Stomach smooth muscle (tissue), 2 donors: Measurements from ENCODE around the gene PRCP.
"Not testable (repeated sequence)": the region's sequence is repeated elsewhere in the genome, so short reads cannot be mapped to it uniquely, and the experiment has no call there.

ENCODE experiments used
- H3K27ac ChIP-seq: one replicate; pipeline ENCODE4 v1.7.0; 2013; ENCODE audit warnings: mild to moderate bottlenecking, low read length, inconsistent platforms
- H3K27me3 ChIP-seq, 2 donors: one replicate each; pipeline ENCODE4 v1.7.0; 2013; ENCODE audit warnings: low read length in 2 of 2; ENCODE audit not compliant: insufficient read depth in 2 of 2, control insufficient read depth in 1 of 2
- H3K36me3 ChIP-seq, 2 donors: one replicate each; pipeline ENCODE4 v1.7.0; 2013; ENCODE audit warnings: low read length in 2 of 2; ENCODE audit not compliant: control insufficient read depth in 2 of 2, insufficient read depth in 2 of 2
- H3K4me1 ChIP-seq: one replicate; pipeline ENCODE4 v1.7.0; 2013; ENCODE audit warnings: low read length; ENCODE audit not compliant: control insufficient read depth, insufficient read depth
- H3K4me3 ChIP-seq, 2 donors: one replicate each; pipeline ENCODE4 v1.7.0; 2013; ENCODE audit warnings: low read length in 2 of 2
- H3K9ac ChIP-seq, 2 donors: one replicate each; pipeline ENCODE4 v1.7.0; 2013; ENCODE audit warnings: low read length in 2 of 2, mild to moderate bottlenecking in 1 of 2
- H3K9me3 ChIP-seq, 2 donors: one replicate each; pipeline ENCODE4 v1.7.0; 2013; ENCODE audit warnings: low read length in 2 of 2; ENCODE audit not compliant: control insufficient read depth in 2 of 2
- donor health status: healthy.
- donor health status: Pancreatic carcinoma.

Gene PRCP

GRCh38 chr11:82855616-82856015 is 44.6 kb downstream of the PRCP start:
- no peak overlapping the region for H3K9ac ChIP-seq
- no peaks in the 10 kb centered on the region for H3K9me3 ChIP-seq
- no peak overlapping the region for H3K4me3 ChIP-seq
- H3K27ac ChIP-seq, result no peak overlapping the region
- no peaks in the 10 kb centered on the region for H3K36me3 ChIP-seq
- H3K4me1 ChIP-seq, result no peaks in the 10 kb centered on the region
- H3K27me3 ChIP-seq, result no peaks in the 10 kb centered on the region

DNA sequence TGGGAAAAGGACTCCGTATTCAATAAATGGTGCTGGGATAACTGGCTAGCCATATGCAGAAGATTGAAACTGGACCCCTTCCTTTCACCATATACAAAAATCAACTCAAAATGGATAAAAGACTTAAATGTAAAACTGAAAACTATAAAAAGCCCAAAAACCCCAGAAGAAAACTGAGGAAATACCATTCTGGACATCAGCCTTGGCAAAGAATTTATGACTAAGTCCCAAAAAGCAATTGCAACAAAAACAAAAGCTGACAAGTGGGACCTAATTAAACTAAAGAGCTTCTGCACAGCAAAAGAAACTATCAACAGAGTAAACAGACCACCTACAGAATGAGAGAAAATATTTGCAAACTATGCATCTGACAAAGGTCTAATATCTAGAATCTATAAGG is 45.3 kb downstream of the PRCP start:
- not testable (repeated sequence) for H3K9me3 ChIP-seq, H3K27ac ChIP-seq, H3K4me1 ChIP-seq, H3K9ac ChIP-seq, H3K4me3 ChIP-seq, H3K36me3 ChIP-seq, H3K27me3 ChIP-seq

GRCh38 chr11:82854242-82854641 is 46.0 kb downstream of the PRCP start:
- Histone ChIP-seq H3K4me3 (no peak overlapping the region), H3K36me3 (no peaks in the 10 kb centered on the region), H3K9me3 (no peaks in the 10 kb centered on the region), H3K9ac (no peak overlapping the region), H3K27ac (no peak overlapping the region), H3K4me1 (no peaks in the 10 kb centered on the region), H3K27me3 (no peaks in the 10 kb centered on the region)

- H3K9ac ChIP-seq, result no peak overlapping the region
- H3K4me3 ChIP-seq, result no peak overlapping the region
- no peaks in the 10 kb centered on the region for H3K9me3 ChIP-seq
- peaks cover 0 to 3% of the 10 kb centered on the region in 2 donors for H3K36me3 ChIP-seq
- no peaks in the 10 kb centered on the region for H3K4me1 ChIP-seq
- H3K27ac ChIP-seq, result no peak overlapping the region
- H3K27me3 ChIP-seq, result no peaks in the 10 kb centered on the region
Observed at GRCh38 chr11:82848829-82849228, 51.4 kb downstream of the PRCP start.

- Histone ChIP-seq H3K4me3 (no peak overlapping the region), H3K27ac (no peak overlapping the region), H3K27me3 (no peaks in the 10 kb centered on the region), H3K9me3 (no peaks in the 10 kb centered on the region), H3K9ac (no peak overlapping the region), H3K36me3 (peaks cover 0 to 6% of the 10 kb centered on the region in 2 donors), H3K4me1 (no peaks in the 10 kb centered on the region)
Observed at GRCh38 chr11:82845356-82846353, 54.6 kb downstream of the PRCP start.

GRCh38 chr11:82843057-82843795 is 57.0 kb downstream of the PRCP start:
- no peak overlapping the region for H3K4me3 ChIP-seq
- no peaks in the 10 kb centered on the region for H3K9me3 ChIP-seq
- no peak overlapping the region for H3K9ac ChIP-seq
- no peak overlapping the region for H3K27ac ChIP-seq
- peaks cover 0 to 4% of the 10 kb centered on the region in 2 donors for H3K36me3 ChIP-seq
- no peaks in the 10 kb centered on the region for H3K27me3 ChIP-seq
- no peaks in the 10 kb centered on the region for H3K4me1 ChIP-seq

DNA sequence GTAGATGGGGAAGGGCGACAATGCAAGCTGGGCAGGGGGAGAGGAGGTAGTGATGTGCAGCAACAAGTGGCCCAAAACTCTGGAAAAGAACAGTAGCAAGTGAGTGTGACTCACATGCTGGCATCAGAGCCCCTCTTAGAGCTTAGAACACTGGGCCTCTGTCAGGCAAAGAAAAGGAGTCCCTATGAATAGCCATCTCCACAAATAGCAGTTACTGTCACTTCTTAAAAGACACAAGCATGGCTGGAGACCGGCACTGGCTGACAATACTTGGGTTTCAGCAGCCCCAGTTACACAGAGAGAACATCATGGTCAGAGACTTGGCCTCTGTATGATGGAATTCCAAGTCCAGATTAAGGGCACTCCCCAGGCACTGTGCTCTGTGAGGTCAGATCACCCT is 58.2 kb downstream of the PRCP start:
- no peak overlapping the region for H3K27ac ChIP-seq
- H3K9ac ChIP-seq, result no peak overlapping the region
- no peak overlapping the region for H3K4me3 ChIP-seq
- no peaks in the 10 kb centered on the region for H3K4me1 ChIP-seq
- H3K36me3 ChIP-seq, result peaks cover 0 to 6% of the 10 kb centered on the region in 2 donors
- no peaks in the 10 kb centered on the region for H3K27me3 ChIP-seq
- H3K9me3 ChIP-seq, result no peaks in the 10 kb centered on the region

DNA sequence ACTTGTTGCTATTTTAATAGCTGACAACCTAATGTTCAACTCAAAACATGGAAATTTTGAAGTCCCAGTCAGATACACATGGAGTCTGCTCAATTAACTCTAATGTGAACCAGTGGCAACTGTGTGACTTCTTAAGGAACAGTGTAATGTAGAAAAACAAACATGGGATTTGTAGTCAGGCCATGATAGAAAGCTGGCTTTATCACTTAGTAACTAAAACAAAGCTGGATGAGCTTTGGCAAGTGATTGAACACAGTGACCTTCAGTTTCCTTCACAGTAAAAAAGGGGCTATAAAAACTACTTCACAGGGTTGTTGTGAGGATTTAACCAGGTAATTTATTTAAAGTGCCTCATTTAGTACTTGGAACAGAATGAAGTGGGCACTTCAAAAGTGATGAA is 62.6 kb downstream of the PRCP start:
- Histone ChIP-seq H3K4me1 (no peaks in the 10 kb centered on the region), H3K27ac (no peak overlapping the region), H3K27me3 (no peaks in the 10 kb centered on the region), H3K9ac (no peak overlapping the region), H3K4me3 (no peak overlapping the region), H3K9me3 (no peaks in the 10 kb centered on the region), H3K36me3 (peaks cover 4 to 8% of the 10 kb centered on the region in 2 donors)

DNA sequence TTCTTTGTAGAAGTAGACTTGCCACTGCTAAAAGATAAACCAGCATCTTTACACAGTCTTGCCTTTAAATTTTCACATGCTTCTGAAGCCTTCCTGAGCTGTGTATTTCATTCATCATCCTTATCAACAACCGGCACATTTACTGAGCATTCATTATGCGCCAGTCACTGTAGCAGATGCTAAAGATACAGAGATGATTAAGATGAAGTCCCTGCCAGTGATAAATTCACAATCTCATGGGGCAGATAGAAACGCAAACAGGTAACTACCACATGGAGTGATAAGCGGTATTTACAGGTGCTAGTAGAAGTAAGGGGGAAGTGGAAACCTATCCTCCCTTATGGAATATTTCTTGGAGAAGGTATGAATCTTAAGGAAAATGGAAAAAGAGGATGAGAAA is 67.2 kb downstream of the PRCP start:
- no peak overlapping the region for H3K27ac ChIP-seq
- H3K27me3 ChIP-seq, result no peaks in the 10 kb centered on the region
- H3K9ac ChIP-seq, result no peak overlapping the region
- H3K4me1 ChIP-seq, result no peaks in the 10 kb centered on the region
- no peaks in the 10 kb centered on the region for H3K9me3 ChIP-seq
- peaks cover 0 to 8% of the 10 kb centered on the region in 2 donors for H3K36me3 ChIP-seq
- H3K4me3 ChIP-seq, result no peak overlapping the region

DNA sequence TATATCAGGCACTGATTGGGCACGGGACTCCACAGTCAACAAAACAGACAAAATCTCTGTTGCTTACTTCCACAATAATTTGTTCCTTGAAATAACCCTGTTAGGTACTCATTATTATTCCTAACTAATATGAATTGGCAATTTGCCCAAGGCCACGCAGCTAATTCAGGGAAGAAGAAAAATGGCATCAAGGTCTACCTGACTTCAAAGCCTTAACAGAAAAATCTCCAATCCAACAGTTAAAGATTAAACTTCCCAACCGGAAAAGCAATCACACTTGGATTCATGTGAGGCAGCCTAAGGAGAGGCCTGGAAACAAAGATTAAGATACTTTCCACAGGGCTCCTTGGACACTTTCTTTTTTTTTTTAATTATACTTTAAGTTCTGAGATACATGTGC is 68.9 kb downstream of the PRCP start:
- Histone ChIP-seq H3K27ac (no peak overlapping the region), H3K9me3 (no peaks in the 10 kb centered on the region), H3K4me1 (no peaks in the 10 kb centered on the region), H3K4me3 (no peak overlapping the region), H3K9ac (no peak overlapping the region), H3K27me3 (no peaks in the 10 kb centered on the region), H3K36me3 (peaks cover 0 to 4% of the 10 kb centered on the region in 2 donors)
